ENCODE data around the gene CD1B. TPM values are rescaled to one million over a fixed set of nuclear protein-coding genes. Genes with fewer than 3 reads are reported as not detected.

Gene CD1B
- polyA plus RNA-seq, 1 of the 3 experiments (the other 2 are of a cell fraction): not detected

DNA sequence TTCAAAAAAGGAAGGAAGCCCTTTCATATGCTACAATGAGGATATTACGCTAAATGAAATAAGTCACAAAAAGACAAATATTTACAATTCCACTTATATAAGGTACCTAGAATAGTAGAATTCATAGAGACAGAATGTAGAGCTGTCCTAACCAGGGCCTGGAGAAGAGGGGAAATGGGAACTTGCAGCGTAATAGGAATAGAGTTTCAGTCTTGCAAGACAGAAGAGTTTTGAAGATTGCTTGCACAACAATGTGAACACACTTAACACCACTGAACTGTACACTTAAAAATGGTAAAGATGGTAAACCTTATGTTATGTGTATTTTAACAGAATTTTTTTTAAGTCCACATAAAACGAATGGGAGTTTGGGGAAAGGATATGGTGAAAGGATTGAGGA, 2.9 kb downstream of the CD1B start:
- WGBS (ENCODE audit: low lambda C conversion rate): 15% methylated on average over 3 of the region's 3 CpGs
- Histone ChIP-seq H3K9ac (no peak overlapping the region), H2AFZ (ENCODE audit: low read depth) (no peak overlapping the region), H3K9me3 (no peaks in the 10 kb centered on the region), H3K9me2 (no peaks in the 10 kb centered on the region), H3K79me2 (ENCODE audit: insufficient read depth) (no peaks in the 10 kb centered on the region), H3K4me3 (ENCODE audit: low read depth in 2 of 2, low read length in 1 of 2) (no peak overlapping the region), H3K27ac (ENCODE audit: low read depth in 2 of 2, low read length in 1 of 2) (no peak overlapping the region), H3F3A (replicated peaks; ENCODE audit: insufficient read depth) (no peaks in the 10 kb centered on the region), H3K36me3 (replicated peaks in 1 of 2; ENCODE audit: control insufficient read depth in 1 of 2, insufficient read depth in 2 of 2, low read length in 1 of 2) (no peaks in the 10 kb centered on the region), H3K4me1 (ENCODE audit: control insufficient read depth in 1 of 2, insufficient read depth in 2 of 2, low read depth in 1 of 2, low read length in 1 of 2) (no peaks in the 10 kb centered on the region), H3K4me2 (no peak overlapping the region), H4K20me1 (ENCODE audit: insufficient read depth) (no peaks in the 10 kb centered on the region), H3K27me3 (ENCODE audit: insufficient read depth) (peaks cover 12% of the 10 kb centered on the region)
- TF ChIP-seq, protein P1, sequence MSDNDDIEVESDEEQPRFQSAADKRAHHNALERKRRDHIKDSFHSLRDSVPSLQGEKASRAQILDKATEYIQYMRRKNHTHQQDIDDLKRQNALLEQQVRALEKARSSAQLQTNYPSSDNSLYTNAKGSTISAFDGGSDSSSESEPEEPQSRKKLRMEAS (IDR thresholded peaks at IDR 0.05; ENCODE audit: low read depth): no peak
- TF ChIP-seq NRF1 (IDR thresholded peaks at IDR 0.05; ENCODE audit: low read depth, low read length) (no peak), NFIC (IDR thresholded peaks at IDR 0.05; ENCODE audit: borderline replicate concordance) (no peak), TEAD4 (IDR thresholded peaks at IDR 0.05; ENCODE audit: borderline replicate concordance, insufficient read depth) (no peak), ELF1 (IDR thresholded peaks at IDR 0.05) (no peak), SIN3A (IDR thresholded peaks at IDR 0.05; ENCODE audit: borderline replicate concordance, low read depth, low read length) (no peak), CHD2 (IDR thresholded peaks at IDR 0.05; ENCODE audit: low read length, partially characterized antibody) (no peak)
- TF ChIP-seq, protein P2, sequence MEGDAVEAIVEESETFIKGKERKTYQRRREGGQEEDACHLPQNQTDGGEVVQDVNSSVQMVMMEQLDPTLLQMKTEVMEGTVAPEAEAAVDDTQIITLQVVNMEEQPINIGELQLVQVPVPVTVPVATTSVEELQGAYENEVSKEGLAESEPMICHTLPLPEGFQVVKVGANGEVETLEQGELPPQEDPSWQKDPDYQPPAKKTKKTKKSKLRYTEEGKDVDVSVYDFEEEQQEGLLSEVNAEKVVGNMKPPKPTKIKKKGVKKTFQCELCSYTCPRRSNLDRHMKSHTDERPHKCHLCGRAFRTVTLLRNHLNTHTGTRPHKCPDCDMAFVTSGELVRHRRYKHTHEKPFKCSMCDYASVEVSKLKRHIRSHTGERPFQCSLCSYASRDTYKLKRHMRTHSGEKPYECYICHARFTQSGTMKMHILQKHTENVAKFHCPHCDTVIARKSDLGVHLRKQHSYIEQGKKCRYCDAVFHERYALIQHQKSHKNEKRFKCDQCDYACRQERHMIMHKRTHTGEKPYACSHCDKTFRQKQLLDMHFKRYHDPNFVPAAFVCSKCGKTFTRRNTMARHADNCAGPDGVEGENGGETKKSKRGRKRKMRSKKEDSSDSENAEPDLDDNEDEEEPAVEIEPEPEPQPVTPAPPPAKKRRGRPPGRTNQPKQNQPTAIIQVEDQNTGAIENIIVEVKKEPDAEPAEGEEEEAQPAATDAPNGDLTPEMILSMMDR (IDR thresholded peaks at IDR 0.05): no peak
- no peak for DNase-seq
- CTCF ChIA-PET: no interaction called here
- POLR2A ChIA-PET: no interaction called here

DNA sequence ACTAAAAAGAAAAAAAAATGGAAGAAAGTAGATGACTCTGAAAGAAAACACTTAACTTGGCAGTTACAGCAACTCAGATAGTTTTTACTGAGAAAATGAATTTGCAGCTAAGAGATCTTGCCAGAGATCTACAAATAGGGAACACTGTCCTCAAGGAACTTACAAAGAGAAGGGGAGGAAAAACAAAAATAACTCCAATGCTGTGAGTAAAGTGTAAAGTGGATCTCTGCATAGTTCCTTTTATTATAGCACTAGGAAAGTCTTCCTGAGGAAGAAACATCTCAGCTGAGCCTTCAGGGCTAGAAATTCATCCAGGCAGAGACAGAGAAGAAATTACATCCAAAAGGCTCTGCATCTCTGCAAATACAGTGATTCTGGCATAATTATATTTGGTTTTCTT, 3.9 kb downstream of the CD1B start:
- TF ChIP-seq RFX5 (IDR thresholded peaks at IDR 0.05; ENCODE audit: low read length) (no peak), FOXM1 (IDR thresholded peaks at IDR 0.05; ENCODE audit: low read depth) (no peak), JUND (IDR thresholded peaks at IDR 0.05) (no peak), FOSL2 (IDR thresholded peaks at IDR 0.05; ENCODE audit: borderline replicate concordance, low read depth) (no peak), TAF1 (IDR thresholded peaks at IDR 0.05; ENCODE audit: borderline replicate concordance, low read depth, low read length) (no peak), TCF12 (IDR thresholded peaks at IDR 0.05) (no peak), NFIC (IDR thresholded peaks at IDR 0.05; ENCODE audit: borderline replicate concordance) (no peak), RAD21 (IDR thresholded peaks at IDR 0.05; ENCODE audit: low read length) (no peak), MXI1 (IDR thresholded peaks at IDR 0.05; ENCODE audit: low read depth, low read length) (no peak), NRF1 (IDR thresholded peaks at IDR 0.05; ENCODE audit: low read depth, low read length) (no peak)
- no peaks in the 10 kb centered on the region for H3K79me2 ChIP-seq (ENCODE audit: insufficient read depth)
- peaks cover 12% of the 10 kb centered on the region for H3K27me3 ChIP-seq (ENCODE audit: insufficient read depth)
- no peak overlapping the region for H3K4me2 ChIP-seq
- no peaks in the 10 kb centered on the region for H3K4me1 ChIP-seq (ENCODE audit: control insufficient read depth in 1 of 2, insufficient read depth in 2 of 2, low read depth in 1 of 2, low read length in 1 of 2)
- H3F3A ChIP-seq (replicated peaks; ENCODE audit: insufficient read depth): no peaks in the 10 kb centered on the region
- no peak overlapping the region for H3K4me3 ChIP-seq (ENCODE audit: low read depth in 2 of 2, low read length in 1 of 2)
- no peak overlapping the region for H3K9ac ChIP-seq
- H3K27ac ChIP-seq (ENCODE audit: low read depth in 2 of 2, low read length in 1 of 2): no peak overlapping the region
- H2AFZ ChIP-seq (ENCODE audit: low read depth): no peak overlapping the region
- no peaks in the 10 kb centered on the region for H4K20me1 ChIP-seq (ENCODE audit: insufficient read depth)
- no peaks in the 10 kb centered on the region for H3K9me2 ChIP-seq
- H3K36me3 ChIP-seq (replicated peaks in 1 of 2; ENCODE audit: control insufficient read depth in 1 of 2, insufficient read depth in 2 of 2, low read length in 1 of 2): no peaks in the 10 kb centered on the region
- ChIA-PET CTCF (no interaction called here), POLR2A (no interaction called here)
- H3K9me3 ChIP-seq: no peaks in the 10 kb centered on the region
- DNase-seq: no peak
